Measurements from ENCODE around the gene SCGB2B2. TPM values are rescaled to one million over a fixed set of nuclear protein-coding genes. Genes with fewer than 3 reads are reported as not detected.

Gene SCGB2B2
- polyA plus RNA-seq, 3 donors = 0.05 TPM; not detected in 2

DNA sequence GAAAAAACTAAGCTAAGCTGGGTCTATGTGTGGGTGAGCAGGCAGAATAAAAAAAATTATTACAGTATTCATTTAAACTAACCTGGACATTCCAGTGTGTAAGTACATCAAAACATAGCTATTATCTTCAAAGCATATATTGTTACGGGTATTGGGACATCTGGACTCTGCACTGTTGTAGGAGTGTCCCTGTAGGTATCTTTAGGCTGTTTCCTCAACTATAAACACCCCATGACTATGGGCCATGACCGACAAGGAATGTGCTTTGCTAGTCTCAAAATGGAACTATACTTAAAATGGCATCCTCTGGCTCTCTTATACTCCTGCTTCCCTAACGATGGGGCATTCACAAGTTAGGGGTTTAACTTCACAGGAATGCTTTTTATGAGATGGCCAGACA is 3.4 kb downstream of the SCGB2B2 start:
- Histone ChIP-seq H2AFZ (ENCODE audit: insufficient read depth, low read depth, low read length, poor library complexity, severe bottlenecking) (no peak overlapping the region), H4K20me1 (ENCODE audit: insufficient read depth, low read length) (no peaks in the 10 kb centered on the region), H3K27me3 (ENCODE audit: control insufficient read depth in 2 of 2, insufficient read depth in 2 of 2, low read length in 2 of 2) (peaks cover 2 to 18% of the 10 kb centered on the region in 2 donors), H3K4me1 (ENCODE audit: control insufficient read depth in 1 of 2, insufficient read depth in 2 of 2, low read length in 2 of 2) (peaks cover 14 to 17% of the 10 kb centered on the region in 2 donors), H3K4me3 (replicated peaks in 1 of 3; ENCODE audit: low read depth in 2 of 3, low read length in 3 of 3) (no peak overlapping the region), H3K9ac (ENCODE audit: insufficient read depth, low read length, poor library complexity, severe bottlenecking) (no peak overlapping the region), H3K79me2 (ENCODE audit: insufficient read depth, low read length) (peaks cover 2% of the 10 kb centered on the region), H3K36me3 (replicated peaks in 1 of 2; ENCODE audit: control insufficient read depth in 1 of 2, insufficient read depth in 2 of 2, low read length in 2 of 2) (peaks cover 0 to 2% of the 10 kb centered on the region in 2 donors), H3K9me3 (replicated peaks in 1 of 2; ENCODE audit: control insufficient read depth in 1 of 2, insufficient read depth in 1 of 2, low read length in 2 of 2) (peaks cover 23 to 31% of the 10 kb centered on the region in 2 donors), H3K4me2 (replicated peaks; ENCODE audit: extremely low read depth, low read length, poor library complexity, severe bottlenecking) (no peak overlapping the region), H3K27ac (ENCODE audit: low read depth in 1 of 2, low read length in 2 of 2) (no peak overlapping the region)
- no CpG with 5 or more reads among the region's 3 CpGs for WGBS (ENCODE audit: insufficient coverage)
- Mint-ChIP-seq H3K4me1 (peaks cover 9% of the 10 kb centered on the region), H3K27ac (no peak overlapping the region), H3K4me3 (no peak overlapping the region), H3K27me3 (ENCODE audit: low read depth in 3 of 3) (peaks cover 5 to 26% (median 19%) of the 10 kb centered on the region in 3 donors), H3K36me3 (peaks cover 5 to 9% of the 10 kb centered on the region in 2 donors), H3K9me3 (peaks cover 15 to 55% (median 32%) of the 10 kb centered on the region in 7 donors)
- intact Hi-C loops (cut with micrococcal nuclease) = loop anchor here (10.0 kb wide), 3 partner anchors 499 to 1541 kb away; partner anchors contain the start of genes IGFLR1 (in 1 of the 2), LIN37 (in 1 of the 2), LSM14A (in 1 of the 2) and PSENEN (in 1 of the 2)
- no peak for DNase-seq
- no peak for TF ChIP-seq CTCF (IDR thresholded peaks at IDR 0.05)

GRCh38 chr19:34671972-34672371 is 5.0 kb downstream of the SCGB2B2 start:
- no CpG with 5 or more reads among the region's 3 CpGs for WGBS (ENCODE audit: insufficient coverage)
- peaks cover 6 to 8% of the 10 kb centered on the region in 2 donors for H3K4me1 ChIP-seq (ENCODE audit: control insufficient read depth in 1 of 2, insufficient read depth in 2 of 2, low read length in 2 of 2)
- intact Hi-C loops (cut with micrococcal nuclease) = loop anchor here (10.0 kb wide), 3 partner anchors 497 to 1543 kb away; partner anchors contain the start of genes IGFLR1 (in 1 of the 2), LIN37 (in 1 of the 2), LSM14A (in 1 of the 2) and PSENEN (in 1 of the 2)
- H4K20me1 ChIP-seq (ENCODE audit: insufficient read depth, low read length) = no peaks in the 10 kb centered on the region
- no peak for TF ChIP-seq CTCF (IDR thresholded peaks at IDR 0.05)
- no peaks in the 10 kb centered on the region for H3K79me2 ChIP-seq (ENCODE audit: insufficient read depth, low read length)
- no peak overlapping the region for H3K4me3 Mint-ChIP-seq
- no peak overlapping the region for H3K4me2 ChIP-seq (replicated peaks; ENCODE audit: extremely low read depth, low read length, poor library complexity, severe bottlenecking)
- H3K9ac ChIP-seq (ENCODE audit: insufficient read depth, low read length, poor library complexity, severe bottlenecking) = no peak overlapping the region
- peaks cover 2 to 18% of the 10 kb centered on the region in 2 donors for H3K27me3 ChIP-seq (ENCODE audit: control insufficient read depth in 2 of 2, insufficient read depth in 2 of 2, low read length in 2 of 2)
- peaks cover 5 to 7% of the 10 kb centered on the region in 2 donors for H3K36me3 Mint-ChIP-seq
- no peak overlapping the region for H3K27ac ChIP-seq (ENCODE audit: low read depth in 1 of 2, low read length in 2 of 2)
- H2AFZ ChIP-seq (ENCODE audit: insufficient read depth, low read depth, low read length, poor library complexity, severe bottlenecking) = no peak overlapping the region
- peaks cover 5 to 26% (median 19%) of the 10 kb centered on the region in 3 donors for H3K27me3 Mint-ChIP-seq (ENCODE audit: low read depth in 3 of 3)
- no peak overlapping the region for H3K4me3 ChIP-seq (replicated peaks in 1 of 3; ENCODE audit: low read depth in 2 of 3, low read length in 3 of 3)
- H3K9me3 ChIP-seq (replicated peaks in 1 of 2; ENCODE audit: control insufficient read depth in 1 of 2, insufficient read depth in 1 of 2, low read length in 2 of 2) = peaks cover 27 to 30% of the 10 kb centered on the region in 2 donors
- no peaks in the 10 kb centered on the region for H3K36me3 ChIP-seq (replicated peaks in 1 of 2; ENCODE audit: control insufficient read depth in 1 of 2, insufficient read depth in 2 of 2, low read length in 2 of 2)
- H3K9me3 Mint-ChIP-seq = peaks cover 18 to 55% (median 34%) of the 10 kb centered on the region in 7 donors
- DNase-seq = no peak
- H3K27ac Mint-ChIP-seq = no peak overlapping the region
- H3K4me1 Mint-ChIP-seq = peaks cover 7% of the 10 kb centered on the region
